Type B pancreatic cell (in vitro differentiated cells): ENCODE data around the gene ESRRB. TPM values are rescaled to one million over a fixed set of nuclear protein-coding genes. Genes with fewer than 3 reads are reported as not detected.
A peak's percentile ranks its signal among the peaks of the same experiment; 100 is the strongest.

Experiments used
- DNase-seq: peaks from one replicate; pipeline ENCODE4 v3.0.0; 2021; ENCODE audit warnings: mixed read lengths; ENCODE audit not compliant: unreplicated experiment; ENCODE audit errors: extremely low spot score
- H3K27ac Mint-ChIP-seq: 2 replicates; pipeline ENCODE4 v1.8.0; 2021; ENCODE audit warnings: mild to moderate bottlenecking, mixed read lengths
- H3K27me3 Mint-ChIP-seq: 2 replicates; pipeline ENCODE4 v1.8.0; 2021; ENCODE audit warnings: mixed read lengths
- H3K36me3 Mint-ChIP-seq: 2 replicates; pipeline ENCODE4 v1.8.0; 2021; ENCODE audit warnings: mixed read lengths
- H3K4me1 Mint-ChIP-seq: one replicate; pipeline ENCODE4 v1.8.0; 2021; ENCODE audit warnings: mixed read lengths; ENCODE audit not compliant: unreplicated experiment
- H3K4me3 Mint-ChIP-seq: 2 replicates; pipeline ENCODE4 v1.8.0; 2021; ENCODE audit warnings: mild to moderate bottlenecking, mixed read lengths
- H3K9me3 Mint-ChIP-seq: 2 replicates; pipeline ENCODE4 v1.8.0; 2021; ENCODE audit warnings: mixed read lengths
- CTCF ChIP-seq: fragments of 200-600 bp; sonication (generic); conservative IDR thresholded peaks from 2 replicates; pipeline ENCODE4 v1.5.0; 2021; ENCODE audit warnings: antibody characterized with exemption, mild to moderate bottlenecking
- total RNA-seq: library from RNA; stranded (reverse); gene quantifications from 2 replicates; pipeline ENCODE4 v1.2.1, GENCODE V29; 2021; ENCODE audit warnings: low replicate concordance

Gene ESRRB
- total RNA-seq, 1 donor from 2014 or later: 0.94 TPM

- TF ChIP-seq CTCF: no peak
- no peak for DNase-seq
- H3K36me3 Mint-ChIP-seq: no peaks in the 10 kb centered on the region
- no peak overlapping the region for H3K4me3 Mint-ChIP-seq
- H3K27ac Mint-ChIP-seq: no peak overlapping the region
- peaks cover 22% of the 10 kb centered on the region for H3K4me1 Mint-ChIP-seq
- peaks cover 3% of the 10 kb centered on the region for H3K27me3 Mint-ChIP-seq
- H3K9me3 Mint-ChIP-seq: no peaks in the 10 kb centered on the region
Measured at GRCh38 chr14:76430017-76430416, 54.1 kb downstream of the ESRRB start.

GRCh38 chr14:76430475-76430980 lies 54.6 kb downstream of the ESRRB start:
- Mint-ChIP-seq H3K36me3 (no peaks in the 10 kb centered on the region), H3K27me3 (peaks cover 3% of the 10 kb centered on the region), H3K27ac (no peak overlapping the region), H3K9me3 (no peaks in the 10 kb centered on the region), H3K4me1 (peaks cover 22% of the 10 kb centered on the region), H3K4me3 (no peak overlapping the region)
- no peak for TF ChIP-seq CTCF
- DNase-seq: no peak

GRCh38 chr14:76431538-76431937 lies 55.6 kb downstream of the ESRRB start:
- Mint-ChIP-seq H3K27ac (no peak overlapping the region), H3K9me3 (no peaks in the 10 kb centered on the region), H3K4me3 (no peak overlapping the region), H3K36me3 (no peaks in the 10 kb centered on the region), H3K4me1 (peaks cover 22% of the 10 kb centered on the region), H3K27me3 (peaks cover 6% of the 10 kb centered on the region)
- no peak for DNase-seq
- no peak for TF ChIP-seq CTCF

- TF ChIP-seq CTCF: no peak
- H3K4me1 Mint-ChIP-seq: peaks cover 22% of the 10 kb centered on the region
- H3K27me3 Mint-ChIP-seq: peaks cover 6% of the 10 kb centered on the region
- H3K4me3 Mint-ChIP-seq: peak overlapping the region; percentile 52
- H3K27ac Mint-ChIP-seq: peak overlapping the region; percentile 95
- no peaks in the 10 kb centered on the region for H3K36me3 Mint-ChIP-seq
- no peak for DNase-seq
- no peaks in the 10 kb centered on the region for H3K9me3 Mint-ChIP-seq
Measured at GRCh38 chr14:76432827-76433752, 57.2 kb downstream of the ESRRB start.

GRCh38 chr14:76434220-76434619 lies 58.3 kb downstream of the ESRRB start:
- peaks cover 6% of the 10 kb centered on the region for H3K27me3 Mint-ChIP-seq
- peak overlapping the region; percentile 95 for H3K27ac Mint-ChIP-seq
- no peak for TF ChIP-seq CTCF
- no peaks in the 10 kb centered on the region for H3K36me3 Mint-ChIP-seq
- DNase-seq: no peak
- H3K9me3 Mint-ChIP-seq: no peaks in the 10 kb centered on the region
- no peak overlapping the region for H3K4me3 Mint-ChIP-seq
- H3K4me1 Mint-ChIP-seq: peaks cover 22% of the 10 kb centered on the region
